ENCODE data around the gene MFSD2B.
"Not testable (repeated sequence)": the region's sequence is repeated elsewhere in the genome, so short reads cannot be mapped to it uniquely, and the experiment has no call there.

The MFSD2B gene

GRCh38 chr2:24011250-24012104 is 1.6 kb downstream of the MFSD2B start:
- Histone ChIP-seq H3K9ac (ENCODE audit: low read depth, low read length) (no peak overlapping the region), H3K4me3 (ENCODE audit: low read depth, low read length) (no peak overlapping the region), H3K9me3 (ENCODE audit: control insufficient read depth, insufficient read depth, low read length) (no peaks in the 10 kb centered on the region), H3K27me3 (ENCODE audit: control insufficient read depth, insufficient read depth, low read length) (peaks cover 4% of the 10 kb centered on the region), H3K4me1 (ENCODE audit: control insufficient read depth, insufficient read depth, low read length) (peaks cover 3% of the 10 kb centered on the region), H3K36me3 (ENCODE audit: control insufficient read depth, insufficient read depth, low read length) (no peaks in the 10 kb centered on the region)

- H3K36me3 ChIP-seq (ENCODE audit: control insufficient read depth, insufficient read depth, low read length), result no peaks in the 10 kb centered on the region
- no peaks in the 10 kb centered on the region for H3K9me3 ChIP-seq (ENCODE audit: control insufficient read depth, insufficient read depth, low read length)
- H3K9ac ChIP-seq (ENCODE audit: low read depth, low read length), result no peak overlapping the region
- H3K27me3 ChIP-seq (ENCODE audit: control insufficient read depth, insufficient read depth, low read length), result peaks cover 4% of the 10 kb centered on the region
- no peak overlapping the region for H3K4me3 ChIP-seq (ENCODE audit: low read depth, low read length)
- peaks cover 3% of the 10 kb centered on the region for H3K4me1 ChIP-seq (ENCODE audit: control insufficient read depth, insufficient read depth, low read length)
Observed at GRCh38 chr2:24012521-24013188, 2.8 kb downstream of the MFSD2B start.

GRCh38 chr2:24014902-24015301 is 5.0 kb downstream of the MFSD2B start:
- H3K9me3 ChIP-seq (ENCODE audit: control insufficient read depth, insufficient read depth, low read length); H3K9ac ChIP-seq (ENCODE audit: low read depth, low read length); H3K36me3 ChIP-seq (ENCODE audit: control insufficient read depth, insufficient read depth, low read length); H3K4me1 ChIP-seq (ENCODE audit: control insufficient read depth, insufficient read depth, low read length); H3K27me3 ChIP-seq (ENCODE audit: control insufficient read depth, insufficient read depth, low read length); H3K4me3 ChIP-seq (ENCODE audit: low read depth, low read length): not testable (repeated sequence)

GRCh38 chr2:24015562-24016375 is 5.9 kb downstream of the MFSD2B start:
- no peak overlapping the region for H3K4me3 ChIP-seq (ENCODE audit: low read depth, low read length)

GRCh38 chr2:24016376-24016761 is 6.5 kb downstream of the MFSD2B start:
- H3K9ac ChIP-seq (ENCODE audit: low read depth, low read length), result no peak overlapping the region
- H3K4me3 ChIP-seq (ENCODE audit: low read depth, low read length), result no peak overlapping the region
- no peaks in the 10 kb centered on the region for H3K9me3 ChIP-seq (ENCODE audit: control insufficient read depth, insufficient read depth, low read length)
- H3K27me3 ChIP-seq (ENCODE audit: control insufficient read depth, insufficient read depth, low read length), result no peaks in the 10 kb centered on the region
- H3K4me1 ChIP-seq (ENCODE audit: control insufficient read depth, insufficient read depth, low read length), result no peaks in the 10 kb centered on the region
- no peaks in the 10 kb centered on the region for H3K36me3 ChIP-seq (ENCODE audit: control insufficient read depth, insufficient read depth, low read length)

More at GRCh38 chr2:24015562-24016375, 5.9 kb downstream of the MFSD2B start:
- Histone ChIP-seq H3K4me1 (ENCODE audit: control insufficient read depth, insufficient read depth, low read length) (no peaks in the 10 kb centered on the region), H3K36me3 (ENCODE audit: control insufficient read depth, insufficient read depth, low read length) (no peaks in the 10 kb centered on the region), H3K27me3 (ENCODE audit: control insufficient read depth, insufficient read depth, low read length) (no peaks in the 10 kb centered on the region), H3K9ac (ENCODE audit: low read depth, low read length) (no peak overlapping the region), H3K9me3 (ENCODE audit: control insufficient read depth, insufficient read depth, low read length) (no peaks in the 10 kb centered on the region)

- Histone ChIP-seq H3K4me1 (ENCODE audit: control insufficient read depth, insufficient read depth, low read length) (no peaks in the 10 kb centered on the region), H3K27me3 (ENCODE audit: control insufficient read depth, insufficient read depth, low read length) (no peaks in the 10 kb centered on the region), H3K4me3 (ENCODE audit: low read depth, low read length) (no peak overlapping the region), H3K9ac (ENCODE audit: low read depth, low read length) (no peak overlapping the region), H3K36me3 (ENCODE audit: control insufficient read depth, insufficient read depth, low read length) (no peaks in the 10 kb centered on the region), H3K9me3 (ENCODE audit: control insufficient read depth, insufficient read depth, low read length) (no peaks in the 10 kb centered on the region)
Observed at GRCh38 chr2:24016853-24017703, 7.2 kb downstream of the MFSD2B start.

GRCh38 chr2:24017711-24018110 is 7.8 kb downstream of the MFSD2B start:
- H3K9me3 ChIP-seq (ENCODE audit: control insufficient read depth, insufficient read depth, low read length), result no peaks in the 10 kb centered on the region
- no peaks in the 10 kb centered on the region for H3K4me1 ChIP-seq (ENCODE audit: control insufficient read depth, insufficient read depth, low read length)
- H3K27me3 ChIP-seq (ENCODE audit: control insufficient read depth, insufficient read depth, low read length), result no peaks in the 10 kb centered on the region
- peaks cover under 1% of the 10 kb centered on the region for H3K36me3 ChIP-seq (ENCODE audit: control insufficient read depth, insufficient read depth, low read length)
- H3K9ac ChIP-seq (ENCODE audit: low read depth, low read length), result no peak overlapping the region
- no peak overlapping the region for H3K4me3 ChIP-seq (ENCODE audit: low read depth, low read length)

GRCh38 chr2:24018241-24018640 is 8.4 kb downstream of the MFSD2B start:
- no peaks in the 10 kb centered on the region for H3K27me3 ChIP-seq (ENCODE audit: control insufficient read depth, insufficient read depth, low read length)
- H3K9ac ChIP-seq (ENCODE audit: low read depth, low read length), result no peak overlapping the region
- peaks cover 6% of the 10 kb centered on the region for H3K36me3 ChIP-seq (ENCODE audit: control insufficient read depth, insufficient read depth, low read length)
- H3K4me1 ChIP-seq (ENCODE audit: control insufficient read depth, insufficient read depth, low read length), result no peaks in the 10 kb centered on the region
- no peaks in the 10 kb centered on the region for H3K9me3 ChIP-seq (ENCODE audit: control insufficient read depth, insufficient read depth, low read length)
- H3K4me3 ChIP-seq (ENCODE audit: low read depth, low read length), result no peak overlapping the region

- Histone ChIP-seq H3K9me3 (ENCODE audit: control insufficient read depth, insufficient read depth, low read length) (no peaks in the 10 kb centered on the region), H3K36me3 (ENCODE audit: control insufficient read depth, insufficient read depth, low read length) (peaks cover 14% of the 10 kb centered on the region), H3K4me3 (ENCODE audit: low read depth, low read length) (no peak overlapping the region), H3K9ac (ENCODE audit: low read depth, low read length) (no peak overlapping the region), H3K4me1 (ENCODE audit: control insufficient read depth, insufficient read depth, low read length) (no peaks in the 10 kb centered on the region), H3K27me3 (ENCODE audit: control insufficient read depth, insufficient read depth, low read length) (no peaks in the 10 kb centered on the region)
Observed at GRCh38 chr2:24019729-24020128, 9.8 kb downstream of the MFSD2B start.

GRCh38 chr2:24020244-24020643 is 10.4 kb downstream of the MFSD2B start:
- peaks cover 19% of the 10 kb centered on the region for H3K36me3 ChIP-seq (ENCODE audit: control insufficient read depth, insufficient read depth, low read length)
- no peak overlapping the region for H3K4me3 ChIP-seq (ENCODE audit: low read depth, low read length)
- no peaks in the 10 kb centered on the region for H3K9me3 ChIP-seq (ENCODE audit: control insufficient read depth, insufficient read depth, low read length)
- H3K27me3 ChIP-seq (ENCODE audit: control insufficient read depth, insufficient read depth, low read length), result no peaks in the 10 kb centered on the region
- H3K4me1 ChIP-seq (ENCODE audit: control insufficient read depth, insufficient read depth, low read length), result peaks cover 3% of the 10 kb centered on the region
- H3K9ac ChIP-seq (ENCODE audit: low read depth, low read length), result no peak overlapping the region

Measured in iPS-15b (cell line).